ENCODE results near the gene TRPM4.
"Not testable (repeated sequence)": the region's sequence is repeated elsewhere in the genome, so short reads cannot be mapped to it uniquely, and the experiment has no call there.

- not testable (repeated sequence) for TF ChIP-seq CTCF (IDR thresholded peaks at IDR 0.05; ENCODE audit: low read depth, low read length); EZH2phosphoT487 (IDR thresholded peaks at IDR 0.05; ENCODE audit: low read depth)
Measured at GRCh38 chr19:49146408-49146770, 11.2 kb upstream of the TRPM4 start.

Measured in OCI-LY3 (cell line).